Hepatic stellate cell (primary cell): ENCODE measurements around the gene DLK1.

Experiments used
- DNase-seq: peaks from one replicate; pipeline ENCODE4 v3.0.0; 2011; ENCODE audit warnings: low spot score

Gene DLK1

GRCh38 chr14:100693877-100694578, 32.7 kb upstream of the DLK1 start:
- no peak for DNase-seq

GRCh38 chr14:100694579-100695422, 31.9 kb upstream of the DLK1 start:
- no peak for DNase-seq

DNA sequence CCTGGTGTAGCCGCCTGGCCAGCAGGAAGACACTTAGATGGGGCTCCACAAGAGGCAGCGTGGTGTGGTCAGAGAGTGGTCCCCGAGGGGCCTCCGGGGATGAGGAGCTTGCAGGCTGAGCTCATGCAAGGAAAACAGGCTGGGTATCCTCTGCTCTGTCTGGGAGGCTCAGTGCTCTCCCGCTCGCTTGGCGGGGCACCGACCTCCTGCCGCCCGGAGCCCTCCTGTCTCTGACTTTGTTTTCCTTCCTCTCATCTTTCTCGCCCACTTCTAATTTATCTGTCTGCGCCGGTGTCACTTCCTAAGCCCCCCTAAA, 31.3 kb upstream of the DLK1 start:
- no peak for DNase-seq

- DNase-seq, result no peak
Measured at GRCh38 chr14:100696008-100696407, 30.7 kb upstream of the DLK1 start.

DNA sequence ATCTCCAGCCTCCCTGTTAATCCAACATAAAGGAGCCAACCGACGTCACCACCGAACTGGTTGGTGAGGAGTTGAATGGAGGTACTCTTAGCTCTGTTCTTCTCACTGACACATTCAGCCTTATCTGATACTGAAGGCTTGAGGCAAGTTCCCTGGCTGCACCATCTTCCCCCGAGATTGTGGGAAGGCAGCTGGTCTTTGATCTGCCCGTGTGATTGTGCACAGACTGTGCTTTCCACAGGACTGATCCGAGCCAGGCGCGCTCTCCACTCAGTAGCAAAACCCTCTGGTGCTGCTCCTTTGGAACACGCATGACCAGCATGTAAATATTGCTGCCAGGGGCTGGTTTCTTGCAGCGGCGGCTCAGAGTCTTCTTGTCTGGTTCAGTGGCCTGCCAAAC, 30.1 kb upstream of the DLK1 start:
- DNase-seq, result no peak

DNA sequence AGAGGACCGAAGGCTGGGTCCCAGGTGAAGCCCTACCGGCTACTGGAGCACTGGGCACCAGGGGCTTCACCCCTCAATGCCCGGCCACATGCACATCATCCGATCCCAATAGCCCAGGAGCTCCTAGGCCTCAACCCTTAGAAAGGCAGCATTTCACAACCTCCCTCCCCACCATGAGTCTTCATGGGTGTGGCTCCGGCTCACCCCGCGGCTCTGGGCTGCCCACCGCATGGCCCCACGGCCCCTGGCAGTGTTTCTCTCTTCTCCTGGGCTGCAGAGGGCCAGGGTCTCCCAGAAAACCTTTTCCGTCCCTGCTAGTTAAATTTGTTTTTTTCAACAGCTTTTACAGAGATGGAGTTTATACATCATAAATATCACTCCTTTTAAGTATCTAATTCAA, 28.6 kb upstream of the DLK1 start:
- DNase-seq, result no peak

DNA sequence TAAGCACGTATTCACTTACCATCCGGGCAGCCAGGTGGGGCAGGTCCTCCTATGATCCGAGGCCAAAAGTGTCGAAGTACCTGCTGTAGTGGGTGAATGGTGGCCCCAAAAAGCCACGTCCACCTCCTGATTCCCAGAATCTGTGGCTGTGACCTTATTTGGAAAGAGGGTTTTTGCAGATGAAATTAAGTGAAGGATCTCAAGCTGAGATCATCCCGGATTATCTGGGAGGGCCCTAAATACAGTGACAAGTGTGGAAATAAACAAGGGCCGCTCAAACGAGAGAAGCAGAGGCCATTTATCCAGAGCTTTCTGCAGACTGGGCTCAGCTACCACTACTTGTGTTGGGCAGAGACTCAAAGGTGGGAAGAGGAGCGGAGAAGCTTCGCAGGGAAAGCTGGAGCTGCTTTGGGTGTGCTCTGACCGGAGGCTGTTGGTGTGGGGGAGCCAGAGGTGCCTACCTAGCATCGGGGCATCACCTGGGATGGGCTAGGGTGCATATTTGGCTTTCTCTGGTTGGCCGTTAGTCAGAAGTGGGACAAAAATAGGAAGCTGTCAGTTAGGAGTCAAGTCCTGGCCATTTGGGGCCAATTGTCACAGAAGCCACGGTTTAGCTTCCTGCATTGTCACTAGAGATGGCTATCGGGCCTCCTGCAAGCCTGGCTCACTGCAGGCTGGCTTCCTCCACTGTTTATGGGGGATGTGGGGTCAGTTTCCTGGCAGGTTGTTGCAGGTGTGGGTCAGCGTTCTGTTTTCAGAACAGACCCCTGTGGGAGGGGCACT, 27.8 kb upstream of the DLK1 start:
- DNase-seq, result no peak

DNA sequence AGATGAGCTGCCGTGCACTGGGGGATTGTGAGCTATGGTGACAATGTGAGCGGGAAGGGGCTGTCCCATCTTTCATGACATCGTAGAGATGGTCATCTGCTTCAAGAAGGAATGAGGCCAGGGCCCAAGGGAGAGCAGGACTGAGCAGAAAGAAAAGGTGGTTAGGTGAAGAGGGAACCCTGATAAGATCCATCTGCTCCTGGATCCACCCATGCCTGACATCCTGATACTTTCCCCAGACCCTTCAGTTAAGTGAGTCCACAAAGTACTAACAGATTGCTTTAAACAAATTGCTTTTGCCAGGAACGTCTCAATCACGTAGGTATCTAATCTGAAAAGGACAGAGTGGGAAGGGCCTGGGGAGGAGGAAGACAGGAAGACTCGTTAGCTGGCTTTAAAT, 25.4 kb upstream of the DLK1 start:
- no peak for DNase-seq

DNA sequence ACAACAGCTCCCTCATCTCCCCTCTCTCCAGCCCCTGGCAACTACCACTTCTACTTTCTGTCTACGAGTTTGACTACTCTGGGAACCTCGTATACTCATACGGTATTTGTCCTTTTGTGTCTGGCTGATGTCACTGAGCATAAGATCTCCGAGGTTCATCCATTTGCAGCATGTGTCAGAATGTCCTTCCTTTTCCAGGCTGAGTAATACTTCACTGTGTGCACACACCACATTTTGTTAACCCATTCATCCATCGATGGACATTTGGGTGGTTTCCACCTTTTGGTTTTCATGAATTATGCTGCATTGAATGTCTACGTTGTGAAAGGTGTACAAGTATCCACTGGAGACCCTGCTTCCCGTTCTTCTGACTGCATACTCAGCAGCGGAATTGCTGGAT, 24.1 kb upstream of the DLK1 start:
- no peak for DNase-seq

DNA sequence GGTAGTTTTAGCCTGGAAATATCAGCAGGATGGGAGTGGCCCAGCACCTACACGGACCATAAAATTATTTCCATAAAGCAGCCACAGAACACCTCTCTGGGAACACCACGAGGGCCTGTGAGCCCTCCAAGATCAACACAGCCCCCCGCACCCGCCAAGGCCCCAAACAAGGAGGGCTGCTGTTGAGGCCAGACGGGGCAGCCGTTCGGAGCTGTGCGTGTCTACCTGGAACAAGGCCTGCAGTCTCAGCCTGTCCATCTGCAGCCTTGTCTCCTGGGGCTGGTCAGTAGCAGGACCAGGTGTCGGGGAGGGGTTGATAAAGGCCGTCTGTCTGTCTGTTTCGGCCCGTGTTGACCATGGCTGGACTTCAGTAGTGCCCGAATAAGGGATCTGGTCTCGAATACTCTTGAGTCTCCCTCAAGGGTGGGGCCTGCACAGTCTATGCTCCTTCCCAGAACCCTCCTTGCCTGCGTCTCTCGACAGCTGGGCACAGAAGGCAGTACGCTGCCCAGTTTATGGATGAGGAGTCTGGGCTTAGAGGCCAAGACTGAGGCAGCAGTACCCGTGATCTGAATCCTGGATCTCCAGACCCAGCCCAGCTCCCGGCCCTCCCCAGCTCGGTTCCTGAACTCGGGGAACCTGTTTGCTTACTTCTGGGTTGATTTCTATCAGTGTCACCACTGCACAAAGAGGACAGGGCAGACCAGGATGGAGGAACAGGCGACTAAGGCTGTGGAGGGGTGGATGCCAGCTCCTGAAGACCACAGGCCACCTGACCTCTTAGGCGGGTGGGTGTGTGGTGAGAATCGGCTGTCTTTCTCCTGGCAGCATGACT, 23.1 kb upstream of the DLK1 start:
- no peak for DNase-seq

GRCh38 chr14:100706200-100706599, 20.5 kb upstream of the DLK1 start:
- DNase-seq, result no peak

DNA sequence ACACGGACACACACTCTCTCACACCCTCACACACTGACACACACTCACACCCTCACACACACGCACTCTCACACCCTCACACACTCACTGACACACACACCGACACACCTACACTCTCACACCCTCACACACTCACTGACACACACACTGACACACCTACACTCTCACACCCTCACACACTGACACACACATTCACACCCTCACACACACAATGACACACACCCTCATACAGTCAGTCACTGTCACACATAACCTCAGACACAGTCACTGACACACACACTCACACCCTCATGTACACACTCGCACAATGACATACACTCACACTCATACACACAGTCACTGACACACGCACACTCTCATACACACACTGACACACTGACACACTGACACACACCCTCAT, 19.8 kb upstream of the DLK1 start:
- no peak for DNase-seq

GRCh38 chr14:100708425-100709288, 18.0 kb upstream of the DLK1 start:
- no peak for DNase-seq

DNA sequence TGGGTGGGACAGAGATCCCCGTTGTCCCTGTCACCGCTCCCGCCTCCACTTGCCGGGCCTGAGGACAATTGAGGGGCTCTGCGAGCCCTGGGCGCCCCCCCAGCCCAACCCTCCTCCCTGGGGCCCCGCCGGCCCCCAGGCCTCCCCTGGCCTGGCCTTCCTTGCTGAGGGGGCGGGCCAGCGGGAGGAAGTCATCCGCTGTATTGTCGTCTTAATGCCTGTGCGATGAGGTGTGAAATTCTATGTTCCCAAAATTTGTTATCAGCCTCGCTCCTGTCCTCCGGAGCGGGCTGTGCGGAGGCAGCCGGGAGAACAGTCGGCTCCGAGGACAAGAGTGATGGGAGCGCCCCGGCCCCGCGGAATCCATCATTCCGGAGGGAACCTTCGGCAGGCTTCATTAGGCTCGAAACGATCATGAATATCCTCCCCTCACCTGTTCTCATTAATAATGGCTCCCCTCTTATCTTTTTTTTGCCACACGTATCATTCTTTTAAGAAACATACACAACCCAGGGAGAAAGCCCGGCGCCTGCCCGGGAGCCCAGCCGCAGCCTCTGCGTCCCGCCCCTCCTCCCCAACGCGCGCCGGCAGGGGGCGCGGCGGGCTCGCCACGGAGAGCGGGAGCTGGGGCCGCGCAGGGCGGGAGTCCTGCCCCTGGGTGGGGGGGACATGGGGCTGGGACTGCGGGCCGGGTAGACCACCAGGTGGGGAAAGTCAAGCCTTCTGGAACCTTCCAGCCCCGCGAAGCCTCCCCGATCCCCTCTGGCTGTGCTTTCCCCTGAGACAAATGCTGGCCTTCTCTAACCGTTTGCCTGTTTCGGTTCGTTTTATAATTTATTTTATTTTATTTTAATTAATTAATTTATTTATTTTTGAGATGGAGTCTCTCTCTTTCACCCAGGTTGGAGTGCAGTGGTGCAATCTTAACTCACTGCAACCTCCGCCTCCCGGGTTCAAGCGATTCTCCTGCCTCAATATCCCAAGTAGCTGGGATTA, 17.1 kb upstream of the DLK1 start:
- DNase-seq, result peak; percentile 36

- no peak for DNase-seq
Measured at GRCh38 chr14:100710391-100710790, 16.3 kb upstream of the DLK1 start.

GRCh38 chr14:100710826-100711462, 15.7 kb upstream of the DLK1 start:
- no peak for DNase-seq

DNA sequence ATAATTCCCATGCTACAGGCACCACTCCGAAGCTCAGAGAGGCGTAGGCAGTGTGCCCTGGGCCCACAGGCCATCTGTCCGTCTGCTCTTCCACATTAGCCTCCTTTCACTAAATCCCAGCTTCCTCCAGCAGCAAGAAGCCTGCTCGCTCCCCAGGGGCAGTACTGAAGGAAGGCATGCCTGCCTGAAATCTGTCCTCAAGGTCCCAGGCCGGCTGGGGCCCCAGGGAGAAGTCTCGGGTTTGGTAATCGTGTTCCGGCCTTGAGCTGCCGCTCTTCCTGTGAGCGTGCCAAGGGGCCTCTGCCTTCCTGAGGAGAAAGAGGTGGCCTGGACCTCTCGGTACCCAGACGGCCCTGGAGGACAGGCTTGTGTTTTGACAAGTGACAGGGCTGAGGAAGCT, 15.2 kb upstream of the DLK1 start:
- DNase-seq, result no peak

DNA sequence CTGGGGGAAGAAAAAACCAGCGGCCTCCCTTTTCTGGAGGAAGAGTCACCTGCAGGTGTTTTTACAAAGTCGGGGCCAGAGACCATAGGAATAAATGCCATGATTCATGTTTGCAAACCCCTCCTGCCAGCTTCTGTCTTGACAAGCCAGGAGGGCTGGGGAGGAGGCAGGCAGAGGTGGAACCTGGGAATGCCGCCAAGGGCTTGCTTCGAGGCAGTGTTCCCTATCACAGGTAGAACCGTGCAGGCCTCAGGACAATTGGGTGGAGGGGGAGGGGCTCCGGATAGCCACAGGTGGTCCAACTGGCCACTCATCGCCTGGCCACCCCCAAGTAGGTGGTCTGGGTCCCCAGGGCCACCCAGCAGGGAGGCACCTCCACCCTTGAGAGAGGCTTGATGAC, 14.2 kb upstream of the DLK1 start:
- DNase-seq, result no peak

DNA sequence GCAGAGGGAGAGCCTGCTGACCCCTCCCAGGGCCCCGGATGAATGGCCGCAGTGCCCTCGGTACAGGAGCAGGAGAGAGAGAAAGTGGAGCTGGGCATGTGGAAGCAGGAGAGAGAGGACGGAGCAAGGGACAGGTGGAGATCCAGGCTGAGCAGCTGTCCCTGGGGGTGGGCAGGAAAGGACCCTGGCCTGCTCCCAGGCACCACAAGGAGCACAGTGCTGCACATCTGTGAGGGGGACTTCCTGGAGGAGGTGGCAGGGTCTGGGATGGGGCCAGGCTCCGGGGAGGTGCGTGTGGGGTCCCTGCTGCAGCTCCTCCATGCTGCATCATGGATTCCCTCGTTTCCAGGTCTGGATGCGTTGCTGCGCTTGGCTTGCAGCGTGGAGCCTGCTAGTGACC, 13.0 kb upstream of the DLK1 start:
- no peak for DNase-seq
